GM13977 (cell line): ENCODE measurements around the gene LRRN4CL.
A peak's percentile ranks its signal among the peaks of the same experiment; 100 is the strongest.

Source experiments
- DNase-seq: peaks from one replicate; pipeline ENCODE4 v3.0.0; 2012; ENCODE audit warnings: low spot score
- in situ Hi-C: fragments of 300-500 bp; cut with MboI; formaldehyde crosslinking; loops from one replicate; pipeline ENCODE4 v1.12.0; 2022; ENCODE audit warnings: low sequenced_read_pairs, low pct_unique_long_range_greater_than_20kb, mixed read lengths, inconsistent platforms; ENCODE audit not compliant: unreplicated experiment
- TF ChIP-seq, protein P1 (sequence below): IDR thresholded peaks from 2 replicates; pipeline ENCODE4 v1.5.1; 2012; ENCODE audit warnings: mild to moderate bottlenecking, control low read depth; ENCODE audit not compliant: insufficient read depth; ENCODE audit errors: extremely low read depth, missing control alignments

The LRRN4CL gene

GRCh38 chr11:62669420-62670161 lies 19.7 kb downstream of the LRRN4CL start:
- in situ Hi-C loops: no loop called here
- DNase-seq: no peak

GRCh38 chr11:62667460-62667859 lies 21.9 kb downstream of the LRRN4CL start:
- TF ChIP-seq, protein P1, sequence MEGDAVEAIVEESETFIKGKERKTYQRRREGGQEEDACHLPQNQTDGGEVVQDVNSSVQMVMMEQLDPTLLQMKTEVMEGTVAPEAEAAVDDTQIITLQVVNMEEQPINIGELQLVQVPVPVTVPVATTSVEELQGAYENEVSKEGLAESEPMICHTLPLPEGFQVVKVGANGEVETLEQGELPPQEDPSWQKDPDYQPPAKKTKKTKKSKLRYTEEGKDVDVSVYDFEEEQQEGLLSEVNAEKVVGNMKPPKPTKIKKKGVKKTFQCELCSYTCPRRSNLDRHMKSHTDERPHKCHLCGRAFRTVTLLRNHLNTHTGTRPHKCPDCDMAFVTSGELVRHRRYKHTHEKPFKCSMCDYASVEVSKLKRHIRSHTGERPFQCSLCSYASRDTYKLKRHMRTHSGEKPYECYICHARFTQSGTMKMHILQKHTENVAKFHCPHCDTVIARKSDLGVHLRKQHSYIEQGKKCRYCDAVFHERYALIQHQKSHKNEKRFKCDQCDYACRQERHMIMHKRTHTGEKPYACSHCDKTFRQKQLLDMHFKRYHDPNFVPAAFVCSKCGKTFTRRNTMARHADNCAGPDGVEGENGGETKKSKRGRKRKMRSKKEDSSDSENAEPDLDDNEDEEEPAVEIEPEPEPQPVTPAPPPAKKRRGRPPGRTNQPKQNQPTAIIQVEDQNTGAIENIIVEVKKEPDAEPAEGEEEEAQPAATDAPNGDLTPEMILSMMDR: no peak
- in situ Hi-C loops: no loop called here
- DNase-seq: no peak

More at GRCh38 chr11:62669420-62670161, 19.7 kb downstream of the LRRN4CL start:
- TF ChIP-seq, protein P1: no peak

DNA sequence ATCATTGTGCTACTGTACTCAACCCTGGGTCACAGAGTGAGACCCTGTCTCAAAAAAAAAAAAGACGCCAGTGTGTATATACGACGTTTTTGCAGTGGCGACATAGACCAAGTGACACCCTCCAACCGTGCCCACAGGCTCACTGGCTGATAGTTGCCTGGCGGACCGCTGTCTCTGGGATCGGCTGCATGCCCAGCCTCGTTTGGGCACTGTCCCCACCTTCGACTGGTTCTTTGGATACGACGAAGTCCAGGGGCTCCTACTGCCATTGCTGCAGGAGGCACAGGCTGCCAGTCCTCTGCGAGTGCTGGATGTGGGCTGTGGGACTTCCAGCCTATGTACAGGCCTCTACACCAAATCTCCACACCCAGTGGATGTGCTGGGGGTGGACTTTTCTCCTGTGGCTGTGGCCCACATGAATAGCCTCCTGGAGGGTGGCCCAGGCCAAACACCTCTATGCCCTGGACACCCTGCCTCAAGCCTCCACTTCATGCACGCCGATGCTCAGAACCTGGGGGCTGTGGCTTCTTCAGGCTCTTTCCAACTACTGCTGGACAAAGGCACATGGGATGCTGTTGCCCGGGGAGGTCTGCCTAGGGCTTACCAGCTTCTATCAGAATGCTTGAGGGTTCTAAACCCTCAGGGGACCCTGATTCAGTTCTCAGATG lies 22.9 kb downstream of the LRRN4CL start:
- DNase-seq: no peak
- in situ Hi-C loops: no loop called here
- TF ChIP-seq, protein P1: no peak

- in situ Hi-C loops: no loop called here
- TF ChIP-seq, protein P1: no peak
- no peak for DNase-seq
Observed at GRCh38 chr11:62665599-62666258, 23.6 kb downstream of the LRRN4CL start.

GRCh38 chr11:62665075-62665598 lies 24.2 kb downstream of the LRRN4CL start, which contains the start of the genes C11orf98 and CSKMT:
C11orf98 (minus strand) TSS chr11:62665210; CDS start chr11:62665169, 41 bp downstream.
CSKMT (plus strand) TSS chr11:62665312; CDS start chr11:62665880, 568 bp downstream.
- in situ Hi-C loops: no loop called here
- DNase-seq: peak; percentile 94
- TF ChIP-seq, protein P1: no peak

DNA sequence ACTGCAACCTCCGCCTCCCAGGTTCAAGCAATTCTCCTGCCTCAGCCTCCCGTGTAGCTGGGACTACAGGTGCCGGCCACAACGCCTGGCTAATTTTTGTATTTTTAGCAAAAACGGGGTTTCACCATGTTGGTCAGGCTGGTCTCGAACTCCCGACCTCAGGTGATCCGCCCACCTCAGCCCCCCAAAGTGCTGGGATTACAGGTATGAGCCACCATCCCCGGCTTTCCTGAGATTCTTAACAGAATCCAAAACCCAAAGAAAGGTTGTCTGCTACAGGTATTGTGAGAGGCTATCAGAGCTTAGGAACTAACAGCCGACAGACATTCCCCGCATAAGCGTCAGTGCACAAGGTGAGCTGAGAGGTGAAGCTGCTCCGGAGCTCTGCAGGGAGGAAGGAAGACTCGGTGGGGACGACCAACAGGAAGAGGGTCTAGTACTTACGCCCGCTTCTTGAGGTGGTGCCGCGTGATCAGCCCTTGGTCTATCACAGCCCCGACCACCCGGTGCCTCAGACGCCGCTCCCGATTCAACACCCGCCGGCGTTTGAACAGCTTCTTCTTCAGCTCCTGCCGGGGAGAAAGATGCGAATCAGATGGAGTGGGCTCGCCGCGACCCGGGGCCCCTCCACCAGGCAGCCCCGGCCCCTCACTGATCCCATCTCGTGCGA lies 24.8 kb downstream of the LRRN4CL start:
- DNase-seq: peak; percentile 74
- in situ Hi-C loops: no loop called here
- TF ChIP-seq, protein P1: no peak
